Spleen (tissue), 7 donors: ENCODE measurements around the gene RNF215.

ENCODE experiments used
- CTCF ChIP-seq, 11 experiments: fragments of 200-600 bp in 7 of 11; fragments of 450-650 bp in 4 of 11; sonication (generic) in 4 of 11; IDR thresholded peaks in 8 of 11; conservative IDR thresholded peaks in 3 of 11; 1 replicate in 7 of 11; 2 replicates in 4 of 11; pipeline versions ENCODE4 v1.4.0 to v1.8.0; 2016 to 2021; ENCODE audit warnings: antibody characterized with exemption in 11 of 11, inconsistent platforms in 4 of 11, mild to moderate bottlenecking in 1 of 11
- POLR2AphosphoS5 ChIP-seq, 3 donors: sonication (generic); formaldehyde crosslinking; IDR thresholded peaks; one replicate each; pipeline ENCODE4 v1.5.1; 2017; ENCODE audit warnings: antibody characterized with exemption in 3 of 3
- donor health status: DM: no; HTN: no; CAD: no; lungs with moderate emphysema.
- donor health status: DM: no; HTN: no; CAD: no.
- donor health status: DM: no; HTN: no; CAD: no.

GRCh38 chr22:30354644-30355043, 32.6 kb downstream of the RNF215 start:
- TF ChIP-seq CTCF (IDR thresholded peaks at IDR 0.05 in 8 of 11, conservative IDR thresholded peaks at IDR 0.05 in 3 of 11) (no peak), POLR2AphosphoS5 (IDR thresholded peaks at IDR 0.05) (no peak)
